Measurements from ENCODE around the gene MAN2A2. TPM values are rescaled to one million over a fixed set of nuclear protein-coding genes. Genes with fewer than 3 reads are reported as not detected.

The MAN2A2 gene
- total RNA-seq, 4 donors from 2014 or later = 32.9 to 90.3 (median 66.4) TPM

- DNase-seq (ENCODE audit: low spot score) (no peak), ATAC-seq (ENCODE audit: low FRiP score) (no peak)
- no peak for TF ChIP-seq CTCF (IDR thresholded peaks at IDR 0.05)
Measured at GRCh38 chr15:90866161-90866715, 36.9 kb upstream of the MAN2A2 start.

- TF ChIP-seq CTCF (IDR thresholded peaks at IDR 0.05) = no peak
- no peak for DNase-seq (ENCODE audit: low spot score)
- ATAC-seq (ENCODE audit: low FRiP score) = no peak
Measured at GRCh38 chr15:90866800-90867199, 36.3 kb upstream of the MAN2A2 start.

- DNase-seq (ENCODE audit: low spot score) (no peak), ATAC-seq (ENCODE audit: low FRiP score) (no peak)
- TF ChIP-seq CTCF (IDR thresholded peaks at IDR 0.05) = no peak
Measured at GRCh38 chr15:90868261-90868689, 34.8 kb upstream of the MAN2A2 start, which contains the start of gene FURIN. Gene FURIN (plus strand): TSS chr15:90868588. CDS start chr15:90875741, 7,153 bp downstream.

DNA sequence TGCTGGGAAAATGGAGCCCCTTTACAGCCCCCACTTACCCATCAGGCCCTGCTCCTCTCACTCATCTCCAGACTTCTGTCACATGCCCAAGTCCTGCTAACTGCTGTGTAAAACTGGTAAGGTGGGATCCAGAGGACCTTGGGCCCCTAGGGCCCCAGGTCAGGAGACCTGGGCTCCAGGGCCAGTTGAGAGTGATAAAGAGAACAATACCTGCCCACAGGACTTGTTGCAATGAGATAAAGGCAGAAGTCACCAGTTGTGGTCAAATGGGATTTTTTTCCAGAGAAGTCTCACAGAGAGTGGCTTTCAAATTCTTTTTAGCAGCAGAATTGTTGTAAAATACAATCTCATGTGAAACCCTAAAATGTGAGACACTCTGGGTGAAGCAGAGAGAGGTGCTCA lies 34.0 kb upstream of the MAN2A2 start:
- DNase-seq (ENCODE audit: low spot score) = no peak
- ATAC-seq (ENCODE audit: low FRiP score) = no peak
- TF ChIP-seq CTCF (IDR thresholded peaks at IDR 0.05) = no peak

GRCh38 chr15:90869601-90870353 lies 33.3 kb upstream of the MAN2A2 start:
- peak; percentile 69 for ATAC-seq (ENCODE audit: low FRiP score)
- TF ChIP-seq CTCF (IDR thresholded peaks at IDR 0.05) = no peak
- no peak for DNase-seq (ENCODE audit: low spot score)

- DNase-seq (ENCODE audit: low spot score) (no peak), ATAC-seq (ENCODE audit: low FRiP score) (no peak)
- no peak for TF ChIP-seq CTCF (IDR thresholded peaks at IDR 0.05)
Measured at GRCh38 chr15:90870354-90871138, 32.6 kb upstream of the MAN2A2 start.
